Activated T-helper 9 cell treated with anti-CD3 and anti-CD28 coated beads, Interleukin-2, amount 50 U/mL, for 16 hours (primary cell): ENCODE results near the gene DNAH3.
A peak's percentile ranks its signal among the peaks of the same experiment; 100 is the strongest.

Source experiments
- DNase-seq: peaks from one replicate; pipeline ENCODE4 v3.0.0-alpha.2; 2020; ENCODE audit warnings: low read depth

Gene DNAH3

DNA sequence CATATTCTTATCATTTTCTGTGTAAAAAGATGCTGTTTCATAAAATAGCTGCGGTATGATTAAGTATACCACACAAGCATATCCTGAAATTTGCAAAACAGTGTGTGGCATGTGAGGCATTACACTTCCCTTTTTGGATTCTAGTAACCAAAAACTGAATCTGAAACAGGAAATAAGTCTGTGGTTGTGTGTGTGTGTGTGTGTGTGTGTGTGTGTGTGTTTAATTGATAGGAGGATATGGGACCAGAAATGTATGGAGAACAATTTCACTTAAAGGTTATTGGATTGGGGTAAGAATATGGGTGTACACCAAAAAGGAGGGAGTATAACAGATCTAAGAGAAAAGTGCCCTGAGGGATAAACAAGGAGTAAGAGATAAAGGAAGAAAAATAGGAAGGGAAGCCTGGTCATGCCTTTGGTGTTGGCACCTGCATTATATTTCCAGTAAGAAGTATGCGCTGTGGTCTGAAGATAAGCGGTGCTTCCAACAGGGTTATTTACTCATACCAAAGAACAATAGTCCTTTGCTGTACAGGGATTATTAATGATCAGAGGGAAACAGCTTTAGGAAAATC, 246.1 kb downstream of the DNAH3 start:
- DNase-seq, result no peak

GRCh38 chr16:20903899-20904506, 246.6 kb downstream of the DNAH3 start:
- no peak for DNase-seq

GRCh38 chr16:20903116-20903898, 247.3 kb downstream of the DNAH3 start:
- DNase-seq, result no peak

GRCh38 chr16:20902426-20902825, 248.2 kb downstream of the DNAH3 start:
- no peak for DNase-seq

- no peak for DNase-seq
Observed at GRCh38 chr16:20901436-20902112, 249.1 kb downstream of the DNAH3 start.

DNA sequence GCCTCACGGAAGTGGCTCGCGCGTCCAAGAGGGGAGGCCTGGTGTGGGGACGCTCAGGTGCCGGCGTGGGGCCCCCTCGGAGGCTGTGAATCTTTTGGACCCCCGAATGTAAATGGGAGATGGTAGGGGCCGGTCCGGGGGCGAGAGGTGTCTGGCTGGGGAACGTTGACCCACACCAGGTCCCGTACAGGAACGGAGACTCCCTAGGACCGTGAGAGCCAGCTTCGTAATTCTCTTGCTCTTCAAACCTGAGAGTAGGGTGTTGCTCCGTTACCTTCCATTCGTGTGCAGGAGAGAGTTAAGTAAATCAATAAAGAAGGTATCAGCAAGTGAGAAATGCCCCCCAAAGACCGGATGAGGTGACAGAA, 249.6 kb downstream of the DNAH3 start:
- DNase-seq, result no peak

GRCh38 chr16:20900299-20901067, 250.2 kb downstream of the DNAH3 start, which contains the start of the genes DCUN1D3 and LYRM1:
TSS of gene DCUN1D3 (minus strand) at chr16:20900358. CDS start at chr16:20862538, 37,820 bp downstream.
TSS of gene LYRM1 (plus strand) at chr16:20900771. CDS start at chr16:20915556, 14,785 bp downstream.
- DNase-seq, result peak; percentile 83

DNA sequence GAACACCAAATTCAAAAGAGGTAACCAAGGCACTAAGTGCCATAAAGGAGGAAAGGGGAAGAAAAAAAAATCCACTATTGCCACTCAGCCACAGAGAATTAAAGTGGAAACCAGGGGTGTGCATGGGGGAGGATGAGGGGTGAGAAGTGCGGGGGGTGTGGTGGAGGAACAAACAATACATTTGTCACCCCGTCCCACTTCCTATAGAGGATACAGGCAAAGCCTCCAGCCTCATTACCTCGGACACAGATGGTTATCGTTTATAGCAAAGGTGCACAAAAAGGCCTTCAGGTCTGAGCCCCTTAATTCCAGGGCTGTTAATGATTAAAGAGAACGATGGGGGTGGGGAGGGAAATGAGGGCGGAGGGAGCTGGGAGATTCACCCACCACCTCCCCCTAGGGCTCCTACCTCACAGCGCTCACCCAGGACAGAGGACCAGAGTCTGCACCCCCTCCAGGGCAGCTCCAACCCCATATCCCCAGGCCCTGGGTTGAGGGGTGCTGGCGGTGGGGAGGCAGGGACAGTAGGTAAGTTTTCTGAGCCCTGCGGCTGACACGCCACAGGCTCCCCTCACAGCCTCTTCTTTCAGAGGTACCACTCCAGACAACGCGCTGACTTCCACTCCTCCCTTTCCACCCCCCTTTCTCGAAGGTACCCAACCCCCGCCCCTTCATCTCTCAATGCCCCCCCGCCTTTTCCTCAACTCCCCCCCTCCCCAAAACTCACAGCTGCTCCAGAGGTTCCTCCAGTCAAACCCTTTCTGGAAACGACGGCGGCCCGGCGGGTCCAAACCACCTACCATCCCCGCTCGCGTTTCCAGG, 251.0 kb downstream of the DNAH3 start:
- DNase-seq, result no peak

- DNase-seq, result no peak
Observed at GRCh38 chr16:20899071-20899470, 251.6 kb downstream of the DNAH3 start.

DNA sequence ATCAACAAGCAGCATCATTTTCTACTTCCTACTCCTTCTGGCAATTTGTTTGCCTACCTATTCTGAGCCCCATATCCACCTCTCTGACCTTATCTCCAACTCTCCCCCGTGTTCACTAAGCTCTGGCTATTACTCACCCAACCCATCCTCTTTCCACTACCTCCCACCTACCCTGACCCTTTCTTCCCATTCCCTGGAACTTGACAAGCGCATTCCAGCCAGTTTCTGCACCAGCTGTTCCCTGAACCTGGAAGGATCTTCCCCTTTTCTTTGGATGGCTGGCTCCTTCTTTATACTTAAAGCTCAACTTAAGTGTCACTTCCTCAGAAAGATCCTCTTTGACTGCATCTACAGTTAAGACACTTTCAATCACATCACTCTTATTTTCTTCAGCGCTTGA, 252.7 kb downstream of the DNAH3 start:
- DNase-seq, result no peak

DNA sequence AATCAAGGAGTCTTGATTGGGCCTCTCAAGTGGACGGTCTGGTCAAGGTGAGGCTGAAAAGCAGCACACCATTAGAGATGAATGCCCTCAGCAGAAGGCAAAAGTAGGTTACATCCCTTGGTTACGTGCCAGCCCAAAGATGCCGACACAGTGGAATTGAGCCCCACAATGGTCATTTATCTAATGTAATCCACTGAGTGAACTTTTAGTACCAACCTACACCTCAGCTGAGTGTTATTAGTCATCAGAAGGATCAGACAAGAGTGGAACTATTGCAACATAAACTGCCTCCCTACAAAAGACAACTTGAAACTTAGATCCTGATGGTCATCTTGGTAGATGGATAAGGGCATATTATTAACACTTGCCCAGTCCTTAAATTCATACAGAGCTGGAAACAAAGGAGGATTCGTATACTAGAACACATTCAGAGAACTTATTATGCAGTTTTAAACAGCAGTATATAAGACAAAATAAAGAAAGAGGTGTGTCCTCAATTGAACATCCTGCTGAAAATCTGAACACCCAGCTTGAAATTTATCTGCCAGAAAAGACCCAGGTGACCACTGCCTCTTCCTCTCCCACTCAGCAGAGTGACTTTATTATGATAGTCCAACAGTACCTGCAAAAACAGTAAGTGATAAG, 253.3 kb downstream of the DNAH3 start:
- no peak for DNase-seq

DNA sequence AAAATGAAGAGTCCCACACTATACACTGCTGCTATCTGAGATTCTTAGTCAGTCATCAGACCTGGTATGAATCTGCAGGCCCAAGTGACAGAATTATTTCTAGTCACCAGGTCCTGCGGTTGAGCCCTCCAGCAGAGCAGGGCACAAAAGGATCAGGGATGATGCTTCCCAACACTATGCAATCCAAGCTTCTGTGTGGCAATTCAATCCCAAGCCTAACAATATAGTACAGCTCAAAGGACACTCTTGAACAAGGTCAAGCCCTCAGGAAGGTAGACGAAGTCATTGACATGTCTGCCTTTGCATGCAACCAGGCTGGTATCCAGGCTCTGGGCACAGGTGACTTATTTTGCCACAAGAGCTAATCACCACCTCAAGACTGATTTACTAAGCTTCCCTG, 256.3 kb downstream of the DNAH3 start:
- no peak for DNase-seq

DNA sequence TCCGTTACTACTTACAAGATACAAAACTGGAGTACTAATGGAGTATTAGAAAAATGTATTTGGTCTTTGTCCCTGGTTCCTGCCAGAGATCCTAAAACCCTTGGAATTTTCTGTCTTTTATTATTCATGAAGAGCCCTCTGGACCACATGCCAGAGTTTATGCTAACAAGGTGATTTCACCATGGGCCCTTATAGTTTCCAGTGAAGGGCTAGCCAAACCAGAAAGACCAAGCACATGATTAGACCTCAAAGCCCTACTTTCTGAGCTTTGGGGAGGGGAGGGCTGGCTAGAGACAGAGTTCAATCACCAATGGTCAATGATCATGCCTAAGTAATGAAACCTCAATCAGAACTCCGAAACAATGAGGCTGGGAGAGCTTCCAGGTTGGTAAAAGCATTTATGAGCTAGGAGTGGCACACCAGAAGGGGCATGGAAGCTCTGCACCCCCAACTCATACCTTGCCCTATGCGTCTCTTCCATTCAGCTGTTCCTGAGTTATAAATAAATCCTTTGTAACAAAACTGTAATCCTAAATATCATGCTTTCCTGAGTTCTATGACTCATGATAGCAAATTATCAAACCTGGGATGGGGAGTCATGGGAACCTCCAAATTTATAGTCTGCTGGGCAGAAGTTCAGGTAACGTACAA, 260.9 kb downstream of the DNAH3 start:
- no peak for DNase-seq

DNA sequence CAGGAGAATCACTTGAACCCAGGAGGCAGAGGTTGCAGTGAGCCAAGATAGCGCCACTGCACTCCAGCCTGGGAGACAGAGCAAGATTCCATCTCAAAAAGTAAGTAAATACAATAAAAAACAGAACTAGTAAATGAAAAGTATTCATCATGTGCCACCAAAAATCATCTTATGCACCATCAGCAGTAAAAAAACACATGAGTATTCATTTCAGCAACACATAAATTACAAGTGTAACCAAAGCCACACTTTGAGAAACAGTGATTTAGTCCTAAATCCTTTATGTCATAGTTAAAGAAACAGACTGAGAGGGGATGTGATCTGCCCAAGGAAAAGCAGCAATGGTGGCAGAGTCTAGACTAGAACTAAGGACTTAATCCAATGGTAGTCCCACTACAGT, 263.4 kb downstream of the DNAH3 start:
- no peak for DNase-seq

DNA sequence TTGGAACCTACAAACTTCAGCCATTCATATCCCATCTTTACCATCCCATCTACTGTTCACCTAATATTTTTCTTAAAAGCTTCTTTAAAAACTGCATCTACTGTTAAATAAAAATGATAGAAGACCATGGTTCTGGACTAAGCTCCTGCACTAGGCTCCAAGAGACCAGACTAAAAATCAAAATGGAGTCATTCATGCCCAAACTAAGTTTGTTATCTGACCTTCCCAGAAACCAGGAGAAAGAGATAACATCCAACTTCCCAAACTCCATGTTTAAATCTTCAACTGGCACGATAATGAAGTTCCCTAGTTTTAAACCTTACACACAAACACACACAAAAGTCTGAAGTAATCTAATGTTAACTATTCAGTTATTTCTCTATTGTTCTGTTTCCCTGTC, 264.3 kb downstream of the DNAH3 start:
- DNase-seq, result no peak

GRCh38 chr16:20884240-20884556, 266.4 kb downstream of the DNAH3 start:
- DNase-seq, result no peak

DNA sequence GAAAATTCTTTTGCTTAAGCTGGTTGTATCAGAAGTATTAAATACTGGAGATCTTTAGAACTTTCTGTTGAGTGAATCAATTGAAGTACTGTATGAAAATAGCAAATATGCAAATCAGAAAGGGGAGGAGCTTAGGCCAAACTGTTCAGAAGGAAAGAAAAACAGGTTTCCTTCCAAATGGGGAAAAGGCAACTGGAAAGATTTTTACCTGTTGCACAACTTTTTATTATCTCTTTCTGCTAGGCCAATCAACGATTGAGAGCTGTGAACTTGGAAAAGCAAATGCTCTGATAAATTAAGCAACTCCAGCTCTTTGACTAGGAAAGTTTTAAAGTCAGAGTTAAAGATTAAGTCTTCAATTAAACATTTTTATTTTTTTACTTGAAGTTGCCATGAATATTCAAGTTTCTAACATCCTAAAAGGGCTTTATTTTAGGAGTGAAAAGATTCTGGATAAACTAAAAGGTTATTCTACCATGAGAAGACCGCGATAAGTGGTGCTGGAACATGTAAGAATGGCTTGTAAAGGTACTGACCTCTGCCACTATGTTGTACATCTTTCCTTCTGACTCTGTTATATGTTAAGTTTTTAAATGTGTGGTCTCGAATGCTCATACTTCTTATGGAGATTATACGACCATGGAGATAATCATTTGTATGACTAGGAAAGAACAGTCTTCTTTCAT, 266.9 kb downstream of the DNAH3 start:
- DNase-seq, result no peak
